Left ventricle myocardium inferior (tissue), 1 donor: Measurements from ENCODE around the gene ATF3. TPM values are rescaled to one million over a fixed set of nuclear protein-coding genes. Genes with fewer than 3 reads are reported as not detected.
"Not testable (repeated sequence)": the region's sequence is repeated elsewhere in the genome, so short reads cannot be mapped to it uniquely, and the experiment has no call there.

Experiments
- DNase-seq: peaks from one replicate; pipeline ENCODE4 v3.0.0-alpha.2; 2020
- H3K27ac ChIP-seq: fragments of 200-600 bp; replicated peaks from 2 replicates; pipeline ENCODE4 v1.8.0; 2021
- H3K27me3 ChIP-seq: fragments of 200-600 bp; 2 replicates; pipeline ENCODE4 v1.8.0; 2021; ENCODE audit warnings: low read depth
- H3K36me3 ChIP-seq: fragments of 200-600 bp; 2 replicates; pipeline ENCODE4 v1.8.0; 2021
- H3K4me1 ChIP-seq: fragments of 200-600 bp; 2 replicates; pipeline ENCODE4 v1.8.0; 2021
- H3K4me3 ChIP-seq: fragments of 200-600 bp; 2 replicates; pipeline ENCODE4 v1.8.0; 2021; ENCODE audit warnings: mild to moderate bottlenecking, moderate library complexity
- H3K9me3 ChIP-seq: fragments of 200-600 bp; replicated peaks from 2 replicates; pipeline ENCODE4 v1.8.0; 2021
- CTCF ChIP-seq: fragments of 200-600 bp; IDR thresholded peaks from 2 replicates; pipeline ENCODE4 v1.8.0; 2021; ENCODE audit warnings: antibody characterized with exemption, mild to moderate bottlenecking, borderline replicate concordance
- intact Hi-C: fragments of 100-400 bp; cut with micrococcal nuclease; formaldehyde crosslinking; loops from one replicate; pipeline ENCODE4 v1.11.0; 2022
- total RNA-seq: library from RNA; stranded (reverse); fragmentation: NEBNext Ultra II Directional; extraction: Animal tissue kit (Norgen Biotek cat#: 25700); gene quantifications from one replicate; pipeline ENCODE4 v1.2.1, GENCODE V29; 2021
- donor health status: DM: no; HTN: yes; CAD: no; lungs with severe emphysema.

The ATF3 gene
- total RNA-seq, 1 donor from 2014 or later, result 20.0 TPM

DNA sequence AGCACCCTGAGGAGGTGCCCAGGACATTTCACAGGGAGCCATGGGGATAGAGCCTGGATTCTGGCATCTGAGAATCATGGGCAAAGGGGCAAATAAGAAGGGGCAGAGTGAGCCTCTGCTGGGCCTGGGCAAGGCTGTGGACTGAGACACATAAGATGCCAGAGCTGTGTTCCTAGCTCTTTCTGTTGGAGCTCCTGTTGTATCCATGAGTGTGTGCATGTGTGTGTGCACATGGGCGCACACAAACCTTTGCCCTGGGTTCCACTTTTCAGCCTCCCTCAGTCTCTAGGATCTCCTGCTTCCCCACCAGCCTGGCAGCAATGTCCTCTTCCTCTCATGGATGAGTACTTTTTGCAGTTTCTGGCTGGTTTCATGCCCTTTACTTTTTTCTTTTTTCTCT lies 44.0 kb downstream of the ATF3 start:
- no peaks in the 10 kb centered on the region for H3K9me3 ChIP-seq
- H3K4me1 ChIP-seq, result peaks cover 4% of the 10 kb centered on the region
- H3K27me3 ChIP-seq, result no peaks in the 10 kb centered on the region
- intact Hi-C loops, result no loop called here
- H3K36me3 ChIP-seq, result no peaks in the 10 kb centered on the region
- no peak for DNase-seq
- TF ChIP-seq CTCF, result no peak
- H3K4me3 ChIP-seq, result no peak overlapping the region
- no peak overlapping the region for H3K27ac ChIP-seq

DNA sequence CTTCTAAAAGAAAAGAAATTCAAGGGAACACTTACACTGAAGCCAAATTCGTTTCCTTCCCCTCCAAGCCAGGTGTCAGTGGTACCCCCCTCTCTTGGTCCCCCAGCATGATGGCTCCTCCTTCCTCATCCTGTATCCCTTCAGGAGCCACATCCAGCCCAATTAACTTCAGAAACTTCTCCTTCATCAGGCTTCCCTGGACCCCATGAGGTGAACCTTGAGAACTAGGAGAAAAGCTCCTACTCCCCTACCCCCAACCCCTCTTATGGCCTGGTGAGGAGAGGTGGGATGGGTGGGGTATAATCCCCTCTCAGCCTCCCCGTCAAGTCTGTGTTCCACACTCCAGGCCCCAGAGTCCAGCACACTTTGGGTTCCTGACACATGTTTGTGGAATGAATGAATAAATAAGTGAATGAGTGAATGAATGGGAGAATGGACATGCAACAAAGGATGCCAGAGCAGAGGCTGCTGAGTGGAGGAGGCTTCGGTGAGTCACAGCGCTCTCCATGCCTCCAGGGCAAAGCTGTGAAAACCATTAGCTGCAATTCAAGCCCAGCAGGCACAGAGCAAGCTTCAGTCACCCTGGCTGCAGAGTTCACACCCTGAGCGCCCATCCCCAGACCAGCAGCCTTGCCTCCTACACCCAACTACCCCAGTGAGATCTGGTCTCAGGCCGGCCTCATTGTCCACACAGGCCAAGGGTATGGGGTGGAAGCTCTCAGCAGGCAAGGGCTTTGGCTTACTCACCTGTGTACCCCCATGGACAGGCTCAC lies 47.3 kb downstream of the ATF3 start:
- H3K4me3 ChIP-seq, result no peak overlapping the region
- no peak for DNase-seq
- H3K4me1 ChIP-seq, result peaks cover 4% of the 10 kb centered on the region
- no peaks in the 10 kb centered on the region for H3K9me3 ChIP-seq
- TF ChIP-seq CTCF, result no peak
- no peaks in the 10 kb centered on the region for H3K27me3 ChIP-seq
- intact Hi-C loops, result loop anchor here (5.0 kb wide), 1 partner anchor 341 kb away; no protein-coding TSS in a partner anchor
- no peaks in the 10 kb centered on the region for H3K36me3 ChIP-seq
- no peak overlapping the region for H3K27ac ChIP-seq

DNA sequence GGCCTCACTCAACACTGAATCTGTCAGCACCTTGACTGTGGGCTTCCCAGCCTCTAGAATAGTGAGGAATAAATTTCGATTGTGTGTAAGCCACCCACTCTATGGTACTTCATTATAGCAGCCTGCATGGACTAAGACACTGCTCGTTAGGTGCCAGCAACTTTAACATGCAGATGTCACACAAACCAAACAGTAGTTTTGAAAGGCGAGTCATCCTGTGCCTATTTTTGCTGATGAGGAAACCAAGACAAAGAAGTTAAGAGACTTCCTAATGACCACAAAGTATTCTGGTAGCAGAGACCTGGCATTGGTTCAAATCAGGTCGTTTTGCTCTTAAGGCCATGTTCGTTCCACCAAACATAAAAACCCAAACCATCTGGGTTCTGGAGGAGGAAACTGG lies 48.2 kb downstream of the ATF3 start:
- no peak overlapping the region for H3K27ac ChIP-seq
- intact Hi-C loops, result loop anchor here (5.0 kb wide), 1 partner anchor 341 kb away; no protein-coding TSS in a partner anchor

DNA sequence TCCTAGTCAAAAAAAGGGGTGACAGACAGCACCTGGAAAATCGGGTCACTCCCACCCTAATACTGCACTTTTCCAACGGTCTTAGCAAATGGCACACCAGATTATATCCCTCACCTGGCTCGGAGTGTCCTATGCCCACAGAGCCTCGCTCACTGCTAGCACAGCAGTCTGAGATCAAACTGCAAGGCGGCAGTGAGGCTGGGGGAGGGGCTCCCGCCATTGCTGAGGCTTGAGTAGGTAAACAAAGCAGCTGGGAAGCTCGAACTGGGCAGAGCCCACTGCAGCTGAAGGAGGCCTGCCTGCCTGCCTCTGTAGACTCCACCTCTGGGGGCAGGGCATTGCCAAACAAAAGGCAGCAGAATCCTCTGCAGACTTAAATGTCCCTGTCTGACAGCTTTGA lies 49.7 kb downstream of the ATF3 start:
- H3K36me3 ChIP-seq, H3K4me3 ChIP-seq, H3K27ac ChIP-seq, H3K4me1 ChIP-seq, H3K27me3 ChIP-seq, H3K9me3 ChIP-seq, DNase-seq: not testable (repeated sequence)
- intact Hi-C loops, result loop anchor here (5.0 kb wide), 1 partner anchor 339 kb away; no protein-coding TSS in a partner anchor

More for the DNA sequence above, 48.2 kb downstream of the ATF3 start:
- no peak for TF ChIP-seq CTCF
- Histone ChIP-seq H3K4me3 (no peak overlapping the region), H3K27me3 (no peaks in the 10 kb centered on the region), H3K36me3 (no peaks in the 10 kb centered on the region), H3K9me3 (no peaks in the 10 kb centered on the region), H3K4me1 (peaks cover under 1% of the 10 kb centered on the region)
- no peak for DNase-seq

DNA sequence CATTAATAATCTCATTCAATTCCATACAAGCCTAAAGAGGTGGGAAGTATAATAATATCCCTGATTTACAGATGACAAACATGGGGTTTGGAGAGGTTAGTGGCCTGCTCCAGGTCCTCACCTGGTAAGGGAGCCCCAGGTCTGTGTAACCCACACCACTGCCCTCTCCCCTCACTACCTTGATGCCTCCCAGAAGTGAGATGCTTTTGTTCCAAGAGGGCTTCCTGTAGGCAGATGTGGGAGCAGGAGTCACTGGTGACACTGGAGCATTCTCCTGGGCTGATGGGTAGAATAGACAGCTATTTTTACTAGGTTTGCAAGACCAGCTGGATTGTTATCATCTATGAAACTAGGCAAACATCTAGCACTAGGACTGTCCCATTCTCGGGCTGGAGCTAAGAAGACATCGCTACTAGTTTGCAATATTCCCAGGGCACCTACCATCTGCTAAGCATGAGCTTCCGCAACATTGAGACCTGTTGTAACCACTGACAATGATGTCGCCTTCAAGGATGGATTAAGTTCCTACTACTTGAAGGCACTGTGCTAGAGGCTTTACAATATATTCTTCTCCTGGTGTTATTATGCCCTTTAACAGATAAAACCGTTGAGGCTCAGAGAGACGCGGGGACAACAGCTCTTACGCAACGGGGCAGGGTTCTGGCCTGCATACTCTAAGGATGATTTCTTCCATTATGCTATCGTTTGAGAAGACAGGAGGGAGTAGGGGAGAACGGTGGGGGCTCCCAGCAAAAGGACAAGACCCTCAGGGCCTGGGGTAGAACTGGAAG lies 56.0 kb downstream of the ATF3 start:
- Histone ChIP-seq H3K27ac (peak overlapping the region; percentile 86), H3K4me1 (peaks cover 39% of the 10 kb centered on the region), H3K9me3 (no peaks in the 10 kb centered on the region), H3K36me3 (no peaks in the 10 kb centered on the region), H3K4me3 (peak overlapping the region; percentile 73), H3K27me3 (no peaks in the 10 kb centered on the region)
- intact Hi-C loops, result loop anchor here (5.0 kb wide), 1 partner anchor 118 kb away; no protein-coding TSS in a partner anchor
- no peak for DNase-seq
- no peak for TF ChIP-seq CTCF
